Dedifferentiated amniotic fluid mesenchymal stem cell (primary cell): ENCODE data around the gene PLS3.

ENCODE experiments used
- DNase-seq: peaks from one replicate; pipeline ENCODE4 v3.0.0-alpha.2; 2016; ENCODE audit errors: extremely low spot score

The PLS3 gene

GRCh38 chrX:115693476-115693875, 132.5 kb downstream of the PLS3 start:
- no peak for DNase-seq

- no peak for DNase-seq
Observed at GRCh38 chrX:115694028-115694427, 133.1 kb downstream of the PLS3 start.

DNA sequence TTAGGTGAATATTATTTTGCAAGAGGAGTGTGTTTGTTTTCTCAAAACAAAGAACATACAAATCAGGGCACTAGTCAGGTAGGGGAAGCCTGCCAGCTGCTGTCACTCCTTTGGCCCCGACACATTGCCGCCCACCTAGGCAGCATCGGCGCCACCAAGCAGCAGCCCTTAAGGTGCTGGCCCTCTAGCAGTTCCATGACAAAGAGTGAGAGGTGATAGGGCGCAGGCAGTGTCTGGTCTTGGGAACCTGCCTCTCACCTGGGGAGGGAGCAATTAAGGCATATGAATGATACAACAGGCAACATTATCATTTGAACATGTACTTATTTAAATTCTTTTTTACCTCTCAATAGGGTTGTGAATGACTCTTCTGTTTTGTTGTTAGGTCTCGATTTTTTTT, 135.1 kb downstream of the PLS3 start:
- no peak for DNase-seq

- no peak for DNase-seq
Observed at GRCh38 chrX:115696939-115697338, 136.0 kb downstream of the PLS3 start.

DNA sequence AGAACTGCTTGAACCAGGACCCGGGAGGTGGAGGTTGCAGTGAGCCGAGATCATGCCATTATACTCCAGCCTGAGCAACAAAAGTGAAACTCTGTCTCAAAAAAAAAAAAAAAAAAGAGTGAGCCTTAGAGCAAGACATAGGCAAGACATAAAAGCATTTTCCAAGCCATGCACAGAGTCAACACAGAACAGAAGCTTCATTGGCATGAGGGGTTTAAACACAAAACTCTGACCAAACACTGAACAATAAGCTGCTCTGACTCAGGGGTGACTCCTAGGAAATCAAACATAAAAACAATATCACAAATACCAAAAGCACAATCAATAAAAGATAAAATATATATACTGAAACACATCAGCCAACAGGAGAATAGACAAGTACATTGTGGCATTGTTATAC, 136.8 kb downstream of the PLS3 start:
- DNase-seq = no peak
